ENCODE data around the gene ANKRD34A. TPM values are rescaled to one million over a fixed set of nuclear protein-coding genes. Genes with fewer than 3 reads are reported as not detected.

The ANKRD34A gene
- total RNA-seq, 2 experiments from 2014 or later: 0.42 to 0.47 TPM

DNA sequence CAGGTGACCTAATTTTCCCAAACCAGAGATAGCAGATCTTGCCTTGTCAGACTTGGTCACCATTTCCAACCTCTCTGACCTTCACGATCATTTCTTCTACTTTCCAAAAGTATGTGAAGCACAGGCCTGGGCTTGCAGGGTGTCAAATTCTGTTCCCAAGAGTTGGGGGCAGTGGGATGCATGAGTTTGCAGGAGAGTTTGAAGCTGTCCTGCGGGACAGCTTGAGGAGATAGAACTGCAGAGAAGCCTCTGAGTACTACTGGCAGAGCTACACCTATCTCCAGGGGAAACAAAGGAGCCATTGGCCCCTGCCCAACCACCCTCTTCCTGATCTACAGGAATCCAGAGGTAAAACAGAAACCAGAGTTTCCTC lies 20.7 kb upstream of the ANKRD34A start:
- H3K27me3 ChIP-seq (ENCODE audit: control insufficient read depth in 1 of 2, insufficient read depth in 2 of 2, low read length in 2 of 2): no peaks in the 10 kb centered on the region
- intact Hi-C loops (cut with DNase I, micrococcal nuclease): no loop called here
- Mint-ChIP-seq H3K36me3 (ENCODE audit: low read depth) (no peaks in the 10 kb centered on the region), H3K4me1 (ENCODE audit: low read depth) (peaks cover 18% of the 10 kb centered on the region), H3K4me3 (peak overlapping the region; percentile 76), H3K27ac (no peak overlapping the region), H3K27me3 (no peaks in the 10 kb centered on the region), H3K9me3 (no peaks in the 10 kb centered on the region)
- CTCF ChIA-PET: interaction anchor here (1.9 to 9.4 kb wide), 2 partner anchors 8 to 23 kb away, joined by 10 to 151 read pairs; no protein-coding TSS in a partner anchor
- H3K36me3 ChIP-seq (ENCODE audit: insufficient read depth, low read length): no peaks in the 10 kb centered on the region
- no peak overlapping the region for H3K4me3 ChIP-seq (ENCODE audit: low read length)
- H3K27ac ChIP-seq (ENCODE audit: low read depth in 1 of 2, low read length in 2 of 2): peak overlapping the region; percentile 42 to 45
- peaks cover 86% of the 10 kb centered on the region for H3K4me1 ChIP-seq (ENCODE audit: insufficient read depth, low read length)
- H3K9me3 ChIP-seq (ENCODE audit: control insufficient read depth in 1 of 2, insufficient read depth in 1 of 2, low read length in 2 of 2): no peaks in the 10 kb centered on the region
- DNase-seq (no peak), ATAC-seq (ENCODE audit: poor library complexity) (no peak)
- TF ChIP-seq, protein P1, sequence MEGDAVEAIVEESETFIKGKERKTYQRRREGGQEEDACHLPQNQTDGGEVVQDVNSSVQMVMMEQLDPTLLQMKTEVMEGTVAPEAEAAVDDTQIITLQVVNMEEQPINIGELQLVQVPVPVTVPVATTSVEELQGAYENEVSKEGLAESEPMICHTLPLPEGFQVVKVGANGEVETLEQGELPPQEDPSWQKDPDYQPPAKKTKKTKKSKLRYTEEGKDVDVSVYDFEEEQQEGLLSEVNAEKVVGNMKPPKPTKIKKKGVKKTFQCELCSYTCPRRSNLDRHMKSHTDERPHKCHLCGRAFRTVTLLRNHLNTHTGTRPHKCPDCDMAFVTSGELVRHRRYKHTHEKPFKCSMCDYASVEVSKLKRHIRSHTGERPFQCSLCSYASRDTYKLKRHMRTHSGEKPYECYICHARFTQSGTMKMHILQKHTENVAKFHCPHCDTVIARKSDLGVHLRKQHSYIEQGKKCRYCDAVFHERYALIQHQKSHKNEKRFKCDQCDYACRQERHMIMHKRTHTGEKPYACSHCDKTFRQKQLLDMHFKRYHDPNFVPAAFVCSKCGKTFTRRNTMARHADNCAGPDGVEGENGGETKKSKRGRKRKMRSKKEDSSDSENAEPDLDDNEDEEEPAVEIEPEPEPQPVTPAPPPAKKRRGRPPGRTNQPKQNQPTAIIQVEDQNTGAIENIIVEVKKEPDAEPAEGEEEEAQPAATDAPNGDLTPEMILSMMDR (IDR thresholded peaks at IDR 0.05): no peak
- POLR2A ChIA-PET: interaction anchor here (1.1 to 7.4 kb wide), 4 partner anchors 9 to 53 kb away, joined by 6 to 123 read pairs (median 9); partner anchors contain the start of genes LIX1L and TXNIP

DNA sequence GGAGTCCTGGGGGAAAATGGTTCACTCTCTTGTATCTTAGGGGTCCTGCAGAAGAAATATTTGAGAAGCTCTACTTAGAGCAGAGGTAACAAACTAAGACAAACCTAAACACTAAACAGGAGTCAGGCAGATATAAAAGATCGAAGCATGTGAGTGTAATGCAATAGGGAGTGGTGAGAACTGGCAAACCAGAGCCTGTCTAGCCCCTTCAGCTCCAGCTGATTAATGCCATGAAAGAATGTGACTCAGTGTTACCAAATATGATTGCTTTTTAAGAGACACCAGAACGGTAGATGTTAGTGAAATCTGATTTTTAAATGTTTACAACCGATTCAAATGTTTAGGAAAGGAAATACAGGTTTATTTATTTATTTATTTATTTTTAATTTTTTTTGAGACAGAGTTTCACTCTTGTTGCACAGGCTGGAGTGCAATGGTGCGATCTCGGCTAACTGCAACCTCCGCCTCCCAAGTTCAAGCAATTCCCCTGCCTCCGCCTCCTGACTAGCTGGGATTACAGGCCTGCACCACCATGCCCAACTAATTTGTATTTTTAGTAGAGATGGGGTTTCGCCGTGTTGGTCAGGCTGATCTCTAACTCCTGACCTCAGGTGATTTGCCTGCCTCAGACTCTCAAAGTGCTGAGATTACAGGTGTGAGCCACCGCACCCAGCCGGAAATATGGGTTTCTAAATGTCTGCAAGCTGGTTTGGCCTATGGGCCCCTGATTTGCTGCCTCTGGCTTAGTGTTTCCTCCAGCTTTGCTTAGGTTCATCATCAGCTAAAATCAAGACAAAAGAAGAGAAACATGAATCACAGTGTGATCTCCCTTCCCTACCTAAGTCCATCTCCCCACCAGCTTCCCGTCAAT lies 19.8 kb upstream of the ANKRD34A start:
- peak overlapping the region; percentile 76 for H3K4me3 Mint-ChIP-seq
- Histone ChIP-seq H3K9me3 (ENCODE audit: control insufficient read depth in 1 of 2, insufficient read depth in 1 of 2, low read length in 2 of 2) (no peaks in the 10 kb centered on the region), H3K36me3 (ENCODE audit: insufficient read depth, low read length) (no peaks in the 10 kb centered on the region), H3K4me3 (ENCODE audit: low read length) (no peak overlapping the region), H3K27ac (ENCODE audit: low read depth in 1 of 2, low read length in 2 of 2) (peak overlapping the region in 1 of 2 donors; percentile 42), H3K27me3 (ENCODE audit: control insufficient read depth in 1 of 2, insufficient read depth in 2 of 2, low read length in 2 of 2) (no peaks in the 10 kb centered on the region), H3K4me1 (ENCODE audit: insufficient read depth, low read length) (peaks cover 92% of the 10 kb centered on the region)
- H3K36me3 Mint-ChIP-seq (ENCODE audit: low read depth): no peaks in the 10 kb centered on the region
- intact Hi-C loops (cut with DNase I, micrococcal nuclease): no loop called here
- peak in 6 of 14 experiments; percentile 24 to 74 (median 60) for DNase-seq
- ChIA-PET POLR2A (interaction anchor here (0.7 to 7.4 kb wide), 7 partner anchors 10 to 145 kb away, joined by 3 to 123 read pairs (median 7); partner anchors contain the start of genes LIX1L, RBM8A and TXNIP), CTCF (interaction anchor here (0.6 to 9.4 kb wide), 3 partner anchors 24 to 227 kb away, joined by 4 to 151 read pairs (median 6); partner anchors contain the start of gene NUDT17)
- H3K4me1 Mint-ChIP-seq (ENCODE audit: low read depth): peaks cover 17% of the 10 kb centered on the region
- ATAC-seq (ENCODE audit: poor library complexity): no peak
- H3K27me3 Mint-ChIP-seq: no peaks in the 10 kb centered on the region
- H3K27ac Mint-ChIP-seq: no peak overlapping the region
- TF ChIP-seq, protein P1 (IDR thresholded peaks at IDR 0.05): no peak
- no peaks in the 10 kb centered on the region for H3K9me3 Mint-ChIP-seq

DNA sequence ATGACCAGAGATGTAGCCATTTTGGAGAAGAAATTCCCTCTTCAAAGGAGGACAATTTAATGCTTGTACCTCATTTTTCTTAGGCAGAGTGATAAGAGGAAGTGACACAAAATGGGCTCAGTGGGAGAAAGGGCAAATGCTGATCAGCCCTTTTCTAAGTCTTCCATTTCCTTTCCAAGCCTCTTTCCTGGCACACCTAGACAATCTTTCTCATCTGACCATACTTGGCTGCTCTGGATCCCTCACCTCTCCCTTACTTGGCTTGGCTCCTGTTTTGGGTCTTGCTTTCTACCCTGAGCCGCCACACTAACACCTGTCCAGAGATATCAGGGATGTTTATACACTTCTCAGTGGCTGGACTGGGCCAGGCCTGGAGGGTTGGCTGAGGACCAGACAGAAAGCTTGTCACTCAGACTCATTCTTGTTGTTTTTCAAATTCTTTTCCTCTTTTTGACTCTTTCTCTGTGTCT lies 18.9 kb upstream of the ANKRD34A start:
- H3K4me3 Mint-ChIP-seq: no peak overlapping the region
- no peak overlapping the region for H3K4me3 ChIP-seq (ENCODE audit: low read length)
- H3K9me3 ChIP-seq (ENCODE audit: control insufficient read depth in 1 of 2, insufficient read depth in 1 of 2, low read length in 2 of 2): no peaks in the 10 kb centered on the region
- no peaks in the 10 kb centered on the region for H3K27me3 Mint-ChIP-seq
- ChIA-PET POLR2A (interaction anchor here (6.6 to 7.4 kb wide), 2 partner anchors 10 to 14 kb away, joined by 123 to 625 read pairs; partner anchors contain the start of gene TXNIP), CTCF (interaction anchor here (3.0 to 9.4 kb wide), 2 partner anchors 25 to 138 kb away, joined by 7 to 151 read pairs; partner anchors contain the start of gene NUDT17)
- H3K4me1 ChIP-seq (ENCODE audit: insufficient read depth, low read length): peaks cover 92% of the 10 kb centered on the region
- DNase-seq (no peak), ATAC-seq (ENCODE audit: poor library complexity) (no peak)
- no peaks in the 10 kb centered on the region for H3K36me3 Mint-ChIP-seq (ENCODE audit: low read depth)
- no peak overlapping the region for H3K27ac Mint-ChIP-seq
- H3K27ac ChIP-seq (ENCODE audit: low read depth in 1 of 2, low read length in 2 of 2): peak overlapping the region in 1 of 2 donors; percentile 50
- intact Hi-C loops (cut with DNase I, micrococcal nuclease): no loop called here
- no peaks in the 10 kb centered on the region for H3K9me3 Mint-ChIP-seq
- H3K27me3 ChIP-seq (ENCODE audit: control insufficient read depth in 1 of 2, insufficient read depth in 2 of 2, low read length in 2 of 2): no peaks in the 10 kb centered on the region
- H3K36me3 ChIP-seq (ENCODE audit: insufficient read depth, low read length): no peaks in the 10 kb centered on the region
- TF ChIP-seq, protein P1 (IDR thresholded peaks at IDR 0.05): no peak
- H3K4me1 Mint-ChIP-seq (ENCODE audit: low read depth): peaks cover 8% of the 10 kb centered on the region

All from CD4-positive, alpha-beta T cell (primary cell).